Nucleus accumbens (tissue), 56 donors: ENCODE measurements around the gene ZNF665.
"Not testable (repeated sequence)": the region's sequence is repeated elsewhere in the genome, so short reads cannot be mapped to it uniquely, and the experiment has no call there.

ENCODE experiments used
- DNase-seq, 56 donors: peaks; one replicate each; lab custom pipeline; 2025; lab: John Stamatoyannopoulos, UW

The ZNF665 gene

DNA sequence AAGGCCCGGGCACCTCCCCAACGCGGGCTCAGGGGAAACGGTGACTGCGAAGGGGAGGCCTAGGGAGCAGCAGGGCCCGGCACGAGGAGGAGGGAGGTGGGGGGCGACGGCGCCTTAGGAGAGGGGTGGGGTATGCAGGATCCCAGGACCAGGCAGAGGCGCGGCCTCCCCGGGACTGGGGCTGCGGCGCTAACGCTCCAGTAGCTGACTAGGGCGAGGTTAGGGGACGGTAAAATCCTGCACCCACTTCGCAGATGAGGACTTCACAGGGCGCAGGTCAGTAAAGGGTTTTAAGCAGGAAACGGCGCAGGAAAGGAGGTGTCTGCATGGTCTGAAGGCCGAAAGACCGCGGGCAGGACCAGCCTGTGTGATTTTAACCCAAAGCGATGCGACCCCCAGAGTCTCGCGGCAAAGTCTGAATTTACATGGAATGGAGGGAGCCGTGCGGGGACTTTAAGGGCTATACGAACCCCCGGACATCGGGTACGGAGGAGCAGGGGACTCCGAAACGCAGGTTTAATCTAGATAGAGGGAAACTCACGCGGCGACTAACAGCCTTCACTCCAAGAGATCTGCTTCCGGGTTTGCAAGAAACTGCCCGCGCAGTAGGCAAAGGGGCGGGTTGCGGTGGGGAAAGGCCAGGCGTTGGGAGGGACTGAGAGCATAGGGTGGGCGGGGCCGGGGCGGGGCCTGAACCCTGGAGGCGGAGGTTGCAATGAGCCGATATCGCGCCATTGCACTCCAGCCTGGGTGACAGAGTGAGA lies at the start of gene ZNF665:
ZNF665 (minus strand) TSS at position 588 of the 764 bp plus-strand sequence. CDS start 10,460 bp downstream, outside the sequence.
- peak in 55 of 56 donors; percentile 23 to 94 (median 82) for DNase-seq

GRCh38 chr19:53237114-53237777 lies 44.1 kb upstream of the ZNF665 start:
- DNase-seq: no peak

GRCh38 chr19:53224606-53225005 lies 31.4 kb upstream of the ZNF665 start:
- DNase-seq: no peak

DNA sequence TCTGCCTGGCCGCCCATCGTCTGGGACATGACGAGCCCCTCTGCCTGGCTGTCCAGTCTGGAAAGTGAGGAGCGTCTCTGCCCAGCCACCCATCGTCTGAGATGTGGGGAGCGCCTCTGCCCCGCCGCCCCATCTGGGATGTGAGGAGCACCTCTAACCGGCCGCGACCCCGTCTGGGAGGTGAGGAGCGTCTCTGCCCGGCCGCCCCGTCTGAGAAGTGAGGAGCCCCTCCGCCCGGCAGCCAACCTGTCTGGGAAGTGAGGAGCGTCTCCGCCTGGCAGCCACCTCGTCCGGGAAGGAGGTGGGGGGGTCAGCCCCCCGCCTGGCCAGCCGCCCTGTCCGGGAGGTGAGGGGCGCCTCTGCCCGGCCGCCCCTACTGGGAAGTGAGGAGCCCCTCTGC lies 29.6 kb upstream of the ZNF665 start:
- DNase-seq: not testable (repeated sequence)

- DNase-seq: no peak
Observed at GRCh38 chr19:53212703-53213320, 19.7 kb upstream of the ZNF665 start.

GRCh38 chr19:53211554-53211953 lies 18.4 kb upstream of the ZNF665 start:
- DNase-seq: not testable (repeated sequence)

GRCh38 chr19:53196777-53197396 lies 3.7 kb upstream of the ZNF665 start:
- peak; percentile 47 to 99 (median 94) for DNase-seq

DNA sequence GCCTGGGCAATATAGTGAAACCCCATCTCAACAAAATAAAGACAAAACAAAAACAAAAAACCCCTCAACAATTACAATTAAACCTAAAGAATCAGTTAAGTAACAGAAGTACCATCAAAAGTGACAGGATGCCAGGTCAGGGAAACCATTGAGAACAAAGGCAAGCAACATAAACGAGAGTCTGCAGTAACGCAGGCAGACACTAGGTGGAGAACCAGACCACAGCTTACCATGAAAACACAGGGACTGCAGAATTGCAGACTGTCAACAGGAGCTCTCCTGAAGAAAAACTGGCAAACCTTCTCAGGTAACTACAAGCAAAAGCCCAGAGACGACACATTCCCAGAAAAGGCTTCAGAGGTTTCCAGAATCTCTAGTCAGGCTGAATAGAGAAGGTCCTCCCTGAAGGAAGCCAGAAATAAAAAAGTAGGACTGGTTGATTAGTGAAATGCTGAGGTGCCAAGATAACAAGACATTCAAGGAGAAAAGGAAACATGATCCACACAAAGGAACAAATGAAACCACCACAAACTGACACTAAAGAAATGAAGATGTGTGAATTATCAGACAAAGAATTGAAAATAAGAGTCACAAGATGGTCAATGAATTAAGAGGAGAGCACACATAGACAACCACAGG lies 2.2 kb upstream of the ZNF665 start:
- DNase-seq: peak in 53 of 56 donors; percentile 3 to 87 (median 56)

DNA sequence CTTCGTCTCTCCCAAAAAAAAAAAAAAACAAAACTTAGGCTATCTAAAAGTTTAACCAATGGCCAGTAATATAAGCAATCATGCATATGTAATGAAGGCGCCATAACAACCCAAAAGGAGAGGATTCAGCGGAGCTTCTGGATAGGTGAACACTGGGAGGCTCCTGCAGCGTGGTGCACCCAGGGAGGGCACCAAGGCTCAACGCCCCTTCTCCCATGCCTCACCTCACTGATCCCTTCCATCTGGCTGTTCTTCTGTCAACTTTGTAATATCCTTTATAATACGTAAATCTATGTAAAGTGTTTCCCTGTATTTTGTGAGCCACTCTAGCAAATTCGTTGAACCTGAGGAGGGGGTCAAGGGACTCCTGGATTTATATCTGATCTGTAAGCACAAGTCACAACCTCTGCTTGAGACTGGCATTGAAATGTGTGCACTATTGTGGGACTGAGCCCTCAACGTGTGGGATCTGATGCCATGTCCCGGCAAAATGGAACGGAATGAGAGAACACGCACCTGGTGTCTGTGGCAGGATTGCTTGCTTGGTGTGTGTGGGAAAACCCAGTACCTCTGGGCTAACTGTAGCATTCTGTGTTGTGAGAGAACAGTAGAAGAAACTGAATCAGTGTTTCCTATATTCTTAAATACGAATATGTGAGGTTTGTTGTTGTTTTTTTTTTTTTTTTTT lies 521 bp upstream of the ZNF665 start:
- no peak for DNase-seq

GRCh38 chr19:53190253-53190652 lies 2.9 kb downstream of the ZNF665 start:
- no peak for DNase-seq

- peak in 5 of 56 donors; percentile 1 to 63 (median 17) for DNase-seq
Observed at GRCh38 chr19:53189691-53190198, 3.4 kb downstream of the ZNF665 start.

GRCh38 chr19:53185155-53185882 lies 7.8 kb downstream of the ZNF665 start:
- DNase-seq: peak in 4 of 56 donors; percentile 0 to 26 (median 1)

GRCh38 chr19:53183146-53183764 lies 9.9 kb downstream of the ZNF665 start:
- no peak for DNase-seq

DNA sequence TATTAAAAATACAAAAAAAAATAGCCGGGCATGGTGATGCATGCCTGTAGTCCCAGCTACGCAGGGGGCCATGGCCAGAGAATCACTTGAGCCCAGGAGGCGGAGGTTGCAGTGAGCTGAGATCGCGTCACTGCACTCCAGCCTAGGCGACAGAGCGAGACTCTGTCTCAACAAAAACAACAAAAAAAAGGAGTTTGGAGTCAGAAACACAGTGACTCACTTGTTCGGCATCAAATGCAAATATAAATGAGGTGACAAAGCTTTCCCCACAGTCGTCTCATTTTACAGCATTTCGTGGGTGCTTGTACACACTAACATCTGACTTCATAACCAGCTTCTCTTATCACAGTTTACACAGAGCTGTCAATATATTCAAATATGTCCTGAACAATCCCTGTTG lies 11.0 kb downstream of the ZNF665 start:
- DNase-seq: no peak

DNA sequence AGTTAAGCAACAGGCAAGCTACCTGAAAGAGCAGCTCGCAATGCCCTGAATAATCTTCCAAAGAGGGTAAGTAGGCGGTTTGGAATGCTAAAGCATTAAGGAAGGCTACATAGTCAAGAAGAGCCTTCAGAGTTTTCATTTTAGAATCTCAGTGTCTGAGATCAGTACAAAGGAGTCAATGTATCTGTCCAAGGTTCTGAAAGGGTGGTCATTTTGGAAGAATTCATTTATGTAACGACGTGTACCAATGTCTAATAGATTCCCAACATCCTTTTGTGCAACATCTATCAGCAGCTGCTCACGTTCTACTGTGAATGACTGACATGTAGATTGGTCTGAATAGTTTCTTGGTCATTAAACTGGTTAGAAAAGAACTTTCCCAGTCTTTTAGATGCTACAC lies 15.2 kb downstream of the ZNF665 start:
- DNase-seq: no peak

DNA sequence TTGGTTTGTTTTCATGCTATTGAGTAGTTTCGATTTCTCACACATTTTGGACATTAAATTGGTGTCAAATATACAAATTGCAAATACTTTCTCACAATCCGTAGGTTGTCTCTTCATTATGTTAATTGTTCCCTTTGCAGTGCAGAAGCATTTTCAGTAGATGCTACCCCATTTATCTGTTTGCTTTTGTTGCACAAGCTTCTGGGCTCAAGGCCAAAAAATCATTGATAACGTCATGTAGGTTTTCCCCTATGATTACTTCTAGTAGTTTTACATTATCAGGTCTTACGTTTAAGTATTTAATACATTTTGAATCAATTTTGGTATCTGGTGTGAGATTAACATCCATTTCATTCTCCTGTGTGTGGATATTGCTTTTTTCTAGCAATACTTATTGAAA lies 20.3 kb downstream of the ZNF665 start:
- no peak for DNase-seq

- DNase-seq: no peak
Observed at GRCh38 chr19:53165691-53166091, 27.5 kb downstream of the ZNF665 start.

DNA sequence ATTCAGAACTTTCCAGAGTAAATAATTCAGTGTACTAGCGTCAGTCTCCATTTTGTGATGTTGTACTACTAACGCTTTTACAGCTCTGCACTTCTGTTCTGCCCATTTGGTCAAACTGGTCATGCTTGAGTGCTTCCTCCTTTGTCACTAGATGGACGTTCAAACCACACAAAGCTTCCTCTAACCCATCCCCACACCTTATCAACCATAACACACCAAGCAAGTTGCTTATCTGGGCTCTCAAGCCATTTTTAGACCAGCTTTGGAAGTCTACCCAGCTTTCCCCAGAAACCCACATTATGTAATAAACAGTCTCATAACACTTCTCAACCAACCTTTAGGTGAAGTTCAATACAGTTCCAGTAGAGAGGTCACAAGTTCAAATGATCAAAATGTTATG lies 32.0 kb downstream of the ZNF665 start:
- DNase-seq: no peak

DNA sequence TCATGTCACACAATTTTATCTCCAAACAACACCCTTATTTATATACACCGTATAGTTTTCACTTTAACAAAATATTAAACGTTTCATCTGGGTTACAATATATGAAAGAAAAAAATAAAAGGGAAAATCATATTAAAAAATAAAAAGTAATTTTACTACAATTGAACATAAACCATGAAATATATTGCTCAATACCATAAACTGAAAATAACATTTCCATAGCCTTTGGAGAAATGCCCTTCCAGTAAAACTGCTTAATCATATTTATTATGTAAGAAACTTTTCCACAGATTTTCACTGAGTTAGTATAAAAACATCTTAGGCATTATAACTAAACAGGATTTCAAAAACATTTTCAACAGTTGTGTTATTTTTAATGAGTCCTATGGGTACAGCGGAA lies 32.8 kb downstream of the ZNF665 start:
- DNase-seq: no peak
